Measurements from ENCODE around the gene NTPCR. TPM values are rescaled to one million over a fixed set of nuclear protein-coding genes. Genes with fewer than 3 reads are reported as not detected.
"Not testable (repeated sequence)": the region's sequence is repeated elsewhere in the genome, so short reads cannot be mapped to it uniquely, and the experiment has no call there.

NTPCR gene
- total RNA-seq, 6 experiments from 2014 or later, result 15.9 to 28.2 (median 19.7) TPM

DNA sequence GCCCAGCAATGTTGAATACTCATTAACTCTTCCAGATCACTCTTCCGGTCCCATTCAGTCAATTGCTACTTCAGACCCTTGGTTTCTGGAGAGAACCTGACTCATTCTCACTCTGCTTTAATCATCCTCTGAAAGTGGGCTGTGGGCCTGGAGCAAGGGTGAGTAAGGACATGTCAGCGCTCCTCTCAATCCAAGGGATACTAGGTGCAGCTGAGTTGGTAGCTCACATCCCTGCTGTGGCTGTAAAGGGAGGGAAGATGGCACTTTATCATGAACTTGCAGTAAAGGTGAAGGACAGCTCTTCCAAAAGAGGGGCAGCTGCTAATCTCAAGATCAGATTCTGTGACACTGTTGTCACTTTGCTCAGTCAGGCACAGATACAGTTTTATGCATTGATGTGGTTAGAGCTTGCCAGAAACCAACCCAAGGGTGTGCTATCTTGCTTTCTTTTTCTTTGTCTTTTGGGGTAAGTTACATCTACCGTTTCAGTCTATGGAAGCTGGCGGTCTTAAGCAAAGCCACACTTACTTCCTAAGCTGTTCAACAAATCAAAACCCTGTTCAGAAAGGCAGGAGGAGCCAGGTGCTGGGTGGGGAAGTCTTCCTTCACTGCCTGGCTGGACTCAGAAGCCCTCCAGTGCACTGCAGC, 26.5 kb upstream of the NTPCR start:
- Histone ChIP-seq H3K36me3 (no peaks in the 10 kb centered on the region), H3K4me1 (no peaks in the 10 kb centered on the region), H3K27ac (no peak overlapping the region), H3K27me3 (no peaks in the 10 kb centered on the region), H3K4me3 (no peak overlapping the region), H3K9me3 (no peaks in the 10 kb centered on the region)
- intact Hi-C loops (cut with DNase I), result no loop called here
- no peak for TF ChIP-seq POLR2A (IDR thresholded peaks at IDR 0.05)
- TF ChIP-seq, protein P1, sequence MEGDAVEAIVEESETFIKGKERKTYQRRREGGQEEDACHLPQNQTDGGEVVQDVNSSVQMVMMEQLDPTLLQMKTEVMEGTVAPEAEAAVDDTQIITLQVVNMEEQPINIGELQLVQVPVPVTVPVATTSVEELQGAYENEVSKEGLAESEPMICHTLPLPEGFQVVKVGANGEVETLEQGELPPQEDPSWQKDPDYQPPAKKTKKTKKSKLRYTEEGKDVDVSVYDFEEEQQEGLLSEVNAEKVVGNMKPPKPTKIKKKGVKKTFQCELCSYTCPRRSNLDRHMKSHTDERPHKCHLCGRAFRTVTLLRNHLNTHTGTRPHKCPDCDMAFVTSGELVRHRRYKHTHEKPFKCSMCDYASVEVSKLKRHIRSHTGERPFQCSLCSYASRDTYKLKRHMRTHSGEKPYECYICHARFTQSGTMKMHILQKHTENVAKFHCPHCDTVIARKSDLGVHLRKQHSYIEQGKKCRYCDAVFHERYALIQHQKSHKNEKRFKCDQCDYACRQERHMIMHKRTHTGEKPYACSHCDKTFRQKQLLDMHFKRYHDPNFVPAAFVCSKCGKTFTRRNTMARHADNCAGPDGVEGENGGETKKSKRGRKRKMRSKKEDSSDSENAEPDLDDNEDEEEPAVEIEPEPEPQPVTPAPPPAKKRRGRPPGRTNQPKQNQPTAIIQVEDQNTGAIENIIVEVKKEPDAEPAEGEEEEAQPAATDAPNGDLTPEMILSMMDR (IDR thresholded peaks at IDR 0.05), result no peak
- no peak for DNase-seq
- ATAC-seq, result no peak
- WGBS (ENCODE audit: insufficient coverage, low coverage, low lambda C conversion rate, missing lambda C conversion rate), result 60% methylated on average over 3 of the region's 4 CpGs

GRCh38 chr1:232924874-232925273, 25.5 kb upstream of the NTPCR start:
- 30% methylated on average over 2 of the region's 3 CpGs for WGBS (ENCODE audit: insufficient coverage, low coverage, low lambda C conversion rate, missing lambda C conversion rate)

GRCh38 chr1:232925421-232926220, 24.8 kb upstream of the NTPCR start:
- TF ChIP-seq, protein P1 (IDR thresholded peaks at IDR 0.05), result no peak
- TF ChIP-seq POLR2A (IDR thresholded peaks at IDR 0.05), result no peak
- Histone ChIP-seq H3K27me3 (no peaks in the 10 kb centered on the region), H3K4me1 (no peaks in the 10 kb centered on the region), H3K27ac (no peak overlapping the region), H3K4me3 (no peak overlapping the region), H3K9me3 (no peaks in the 10 kb centered on the region), H3K36me3 (no peaks in the 10 kb centered on the region)
- WGBS (ENCODE audit: insufficient coverage, low coverage, low lambda C conversion rate, missing lambda C conversion rate), result 70% methylated on average over 5 of the region's 5 CpGs
- intact Hi-C loops (cut with DNase I), result no loop called here
- ATAC-seq, result no peak
- DNase-seq, result no peak

More at GRCh38 chr1:232924874-232925273, 25.5 kb upstream of the NTPCR start:
- Histone ChIP-seq H3K27me3 (no peaks in the 10 kb centered on the region), H3K4me1 (no peaks in the 10 kb centered on the region), H3K27ac (no peak overlapping the region), H3K36me3 (no peaks in the 10 kb centered on the region), H3K4me3 (no peak overlapping the region), H3K9me3 (no peaks in the 10 kb centered on the region)
- no peak for ATAC-seq
- DNase-seq, result no peak
- intact Hi-C loops (cut with DNase I), result no loop called here
- no peak for TF ChIP-seq POLR2A (IDR thresholded peaks at IDR 0.05)
- TF ChIP-seq, protein P1 (IDR thresholded peaks at IDR 0.05), result no peak

DNA sequence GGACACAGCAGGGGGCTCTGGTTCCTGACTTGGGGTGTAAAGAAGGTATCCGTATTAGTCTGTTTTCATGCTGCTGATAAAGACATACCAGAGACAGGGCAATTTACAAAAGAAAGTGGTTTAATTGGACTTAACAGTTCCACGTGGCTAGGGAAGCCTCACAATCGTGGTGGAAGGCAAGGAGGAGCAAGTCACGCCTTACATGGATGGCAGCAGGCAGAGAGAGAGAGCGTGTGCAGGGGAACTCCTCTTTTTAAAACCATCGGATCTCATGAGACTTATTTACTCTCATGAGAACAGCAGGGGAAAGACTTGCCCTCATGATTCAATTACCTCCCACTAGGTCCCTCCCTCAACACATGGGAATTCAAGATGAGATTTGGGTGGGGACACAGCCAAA, 23.2 kb upstream of the NTPCR start:
- not testable (repeated sequence) for ATAC-seq

DNA sequence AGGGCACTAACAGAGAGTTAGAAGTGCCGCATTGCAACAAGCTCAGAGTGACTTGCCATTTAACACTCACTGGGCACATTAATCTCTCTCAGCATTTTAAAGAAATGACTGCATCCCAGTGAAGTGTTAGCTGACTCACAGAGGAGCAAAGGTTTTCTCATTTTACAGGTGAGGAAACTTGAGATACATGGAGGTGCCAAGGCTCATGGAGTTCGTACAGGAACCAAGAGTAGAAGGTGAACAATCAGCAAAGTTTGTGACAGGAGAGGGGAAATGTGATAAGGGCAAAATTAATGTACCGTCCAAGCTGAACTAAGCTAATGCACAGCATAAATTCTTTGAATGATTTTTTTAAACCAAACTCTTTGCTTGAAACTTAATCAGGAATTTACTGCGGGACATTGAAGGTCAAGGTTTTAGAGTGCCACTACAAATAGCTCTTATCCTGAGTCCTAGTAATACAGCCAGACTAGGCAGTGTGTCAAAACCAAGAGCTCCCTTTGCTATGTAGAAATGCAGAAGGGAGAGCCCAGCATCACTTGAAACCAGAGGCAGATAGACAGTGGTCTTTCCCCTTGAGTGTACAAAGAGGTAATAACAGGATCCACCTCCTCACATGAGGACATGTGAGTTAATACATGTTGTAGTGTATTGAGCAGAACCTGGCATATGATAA, 22.4 kb upstream of the NTPCR start:
- intact Hi-C loops (cut with DNase I), result no loop called here
- DNase-seq (no peak), ATAC-seq (no peak)
- H3K27me3 ChIP-seq, result no peaks in the 10 kb centered on the region
- no peaks in the 10 kb centered on the region for H3K4me1 ChIP-seq
- H3K27ac ChIP-seq, result no peak overlapping the region
- no peaks in the 10 kb centered on the region for H3K9me3 ChIP-seq
- no peak overlapping the region for H3K4me3 ChIP-seq
- TF ChIP-seq, protein P1 (IDR thresholded peaks at IDR 0.05), result no peak
- TF ChIP-seq POLR2A (IDR thresholded peaks at IDR 0.05), result no peak
- no peaks in the 10 kb centered on the region for H3K36me3 ChIP-seq
- 69% methylated on average over 4 of the region's 4 CpGs for whole genome bisulfite sequencing (ENCODE audit: insufficient coverage, low coverage, low lambda C conversion rate, missing lambda C conversion rate)

More for the DNA sequence above, 23.2 kb upstream of the NTPCR start:
- H3K4me3 ChIP-seq; H3K9me3 ChIP-seq; intact Hi-C loops (cut with DNase I); H3K36me3 ChIP-seq; H3K27me3 ChIP-seq; DNase-seq; H3K27ac ChIP-seq; H3K4me1 ChIP-seq: not testable (repeated sequence)
- 64% methylated on average over 6 of the region's 6 CpGs for whole genome bisulfite sequencing (ENCODE audit: insufficient coverage, low coverage, low lambda C conversion rate, missing lambda C conversion rate)
